ENCODE results near the gene ATG9A. TPM values are rescaled to one million over a fixed set of nuclear protein-coding genes. Genes with fewer than 3 reads are reported as not detected.

Gene ATG9A
- total RNA-seq, 1 donor from 2014 or later, result 79.4 TPM

- ATAC-seq (no peak), DNase-seq (ENCODE audit: missing footprints) (no peak)
- intact Hi-C loops (cut with DNase I), result no loop called here
Measured at GRCh38 chr2:219172231-219173154, 56.9 kb downstream of the ATG9A start.

GRCh38 chr2:219171231-219171651 is 58.2 kb downstream of the ATG9A start:
- ATAC-seq, result peak; percentile 71
- intact Hi-C loops (cut with DNase I), result no loop called here

GRCh38 chr2:219169930-219170654 is 59.3 kb downstream of the ATG9A start, which contains the start of gene SLC23A3:
SLC23A3 (minus strand) TSS chr2:219170029; CDS start chr2:219169984, 45 bp downstream.
- DNase-seq (ENCODE audit: missing footprints) (no peak), ATAC-seq (no peak)
- intact Hi-C loops (cut with DNase I), result no loop called here

More at GRCh38 chr2:219171231-219171651, 58.2 kb downstream of the ATG9A start:
- DNase-seq (ENCODE audit: missing footprints), result no peak

Other genes with a start within 250 kb of the ATG9A start
- not detected for gene FEV, start 244.5 kb downstream of the ATG9A start, total RNA-seq
- not detected for gene CRYBA2, start 236.2 kb downstream of the ATG9A start, total RNA-seq
- not detected for gene CFAP65, start 188.1 kb downstream of the ATG9A start, total RNA-seq
- not detected for gene IHH, start 168.7 kb downstream of the ATG9A start, total RNA-seq
- gene NHEJ1, start 68.8 kb downstream of the ATG9A start, total RNA-seq, result 9.7 TPM
- gene SLC23A3, start 59.6 kb downstream of the ATG9A start, total RNA-seq, result 0.87 TPM
- gene CNPPD1, start 52.7 kb downstream of the ATG9A start, total RNA-seq, result 72.7 TPM
- 37.4 TPM for gene RETREG2, start 51.4 kb downstream of the ATG9A start, total RNA-seq
- gene ZFAND2B, start 22.9 kb downstream of the ATG9A start, total RNA-seq, result 24.3 TPM
- gene ABCB6, start 10.7 kb downstream of the ATG9A start, total RNA-seq, result 31.4 TPM
- 26.6 TPM for gene ANKZF1, start 170 bp upstream of the ATG9A start, total RNA-seq
- 1.8 TPM for gene GLB1L, start 15.8 kb upstream of the ATG9A start, total RNA-seq
- gene STK16, start 15.8 kb upstream of the ATG9A start, total RNA-seq, result 17.1 TPM
- not detected for gene TUBA4B, start 23.6 kb upstream of the ATG9A start, total RNA-seq
- gene TUBA4A, start 24.3 kb upstream of the ATG9A start, total RNA-seq, result 128 TPM
- gene DNAJB2, start 49.7 kb upstream of the ATG9A start, total RNA-seq, result 80.4 TPM
- gene PTPRN, start 79.8 kb upstream of the ATG9A start, total RNA-seq, result not detected
- gene RESP18, start 103.1 kb upstream of the ATG9A start, total RNA-seq, result not detected
- 66.6 TPM for gene DNPEP, start 158.3 kb upstream of the ATG9A start, total RNA-seq
- 13,356 TPM for gene DES, start 188.7 kb upstream of the ATG9A start, total RNA-seq
- gene SPEG, start 205.2 kb upstream of the ATG9A start, total RNA-seq, result 119 TPM

All from Right ventricle myocardium inferior (tissue), 1 donor.